Hepatic stellate cell (primary cell): Measurements from ENCODE around the gene CPEB1.
"Not testable (repeated sequence)": the region's sequence is repeated elsewhere in the genome, so short reads cannot be mapped to it uniquely, and the experiment has no call there.

ENCODE experiments used
- DNase-seq: peaks from one replicate; pipeline ENCODE4 v3.0.0; 2011; ENCODE audit warnings: low spot score

Gene CPEB1

GRCh38 chr15:82545002-82545401 lies 102.2 kb downstream of the CPEB1 start:
- DNase-seq: no peak

GRCh38 chr15:82544431-82544830 lies 102.7 kb downstream of the CPEB1 start:
- DNase-seq: no peak

GRCh38 chr15:82543160-82543559 lies 104.0 kb downstream of the CPEB1 start:
- DNase-seq: peak; percentile 77

GRCh38 chr15:82540984-82541431 lies 106.2 kb downstream of the CPEB1 start:
- DNase-seq: peak; percentile 30

- peak; percentile 99 for DNase-seq
Observed at GRCh38 chr15:82540055-82540983, 106.8 kb downstream of the CPEB1 start, which contains the start of gene RPS17. Gene RPS17 (minus strand): TSS chr15:82540457. CDS start chr15:82540428, 29 bp downstream.

GRCh38 chr15:82539691-82540054 lies 107.5 kb downstream of the CPEB1 start:
- no peak for DNase-seq

- peak; percentile 22 for DNase-seq
Observed at GRCh38 chr15:82538961-82539690, 108.0 kb downstream of the CPEB1 start.

- DNase-seq: no peak
Observed at GRCh38 chr15:82537351-82537908, 109.7 kb downstream of the CPEB1 start.

GRCh38 chr15:82536409-82537350 lies 110.5 kb downstream of the CPEB1 start:
- DNase-seq: no peak

- no peak for DNase-seq
Observed at GRCh38 chr15:82535566-82536408, 111.4 kb downstream of the CPEB1 start.

GRCh38 chr15:82535151-82535550 lies 112.0 kb downstream of the CPEB1 start:
- not testable (repeated sequence) for DNase-seq

GRCh38 chr15:82534457-82534861 lies 112.7 kb downstream of the CPEB1 start:
- DNase-seq: not testable (repeated sequence)

GRCh38 chr15:82533801-82534200 lies 113.4 kb downstream of the CPEB1 start:
- no peak for DNase-seq

GRCh38 chr15:82532991-82533481 lies 114.1 kb downstream of the CPEB1 start:
- no peak for DNase-seq

GRCh38 chr15:82532383-82532990 lies 114.7 kb downstream of the CPEB1 start:
- no peak for DNase-seq

- no peak for DNase-seq
Observed at GRCh38 chr15:82531496-82532382, 115.4 kb downstream of the CPEB1 start.

GRCh38 chr15:82530606-82531379 lies 116.4 kb downstream of the CPEB1 start:
- DNase-seq: peak; percentile 72

- no peak for DNase-seq
Observed at GRCh38 chr15:82530006-82530405, 117.2 kb downstream of the CPEB1 start.
